ENCODE measurements around the gene BMP8A. TPM values are rescaled to one million over a fixed set of nuclear protein-coding genes. Genes with fewer than 3 reads are reported as not detected.
"Not testable (repeated sequence)": the region's sequence is repeated elsewhere in the genome, so short reads cannot be mapped to it uniquely, and the experiment has no call there.

Gene BMP8A
- total and polyA plus RNA-seq, 9 of the 15 experiments (the other 6 are each of a cell fraction or from before 2014, with no cell fraction given) = 0.05 to 0.31 TPM; not detected in 7

DNA sequence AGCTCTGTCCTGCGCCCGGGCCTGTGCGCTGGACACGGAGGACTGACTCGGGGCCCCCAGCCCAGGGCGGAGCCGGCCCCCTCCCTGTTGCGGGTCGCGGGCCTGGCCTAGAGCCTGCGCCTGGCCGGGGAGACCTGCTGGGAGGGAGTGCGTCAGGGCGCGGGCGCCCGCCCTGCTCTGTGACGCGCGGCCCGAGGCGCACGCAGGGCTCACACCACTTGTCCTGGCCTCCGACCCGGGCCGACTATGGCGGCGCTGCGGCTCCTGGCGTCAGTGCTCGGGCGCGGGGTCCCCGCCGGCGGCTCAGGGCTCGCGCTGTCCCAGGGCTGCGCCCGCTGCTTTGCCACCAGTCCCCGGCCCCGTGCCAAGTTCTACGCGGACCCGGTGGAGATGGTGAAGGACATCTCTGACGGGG lies 23.3 kb downstream of the BMP8A start:
- POLR2A ChIA-PET; BruUV-seq (replicated peaks); H3K36me3 ChIP-seq (ENCODE audit: control insufficient read depth, insufficient read depth, low read length); H2AFZ ChIP-seq (ENCODE audit: low read depth, low read length); intact Hi-C loops (cut with micrococcal nuclease); H3K9me3 ChIP-seq (replicated peaks; ENCODE audit: control insufficient read depth, insufficient read depth, low read depth, low read length); H3K79me2 ChIP-seq (ENCODE audit: control insufficient read depth, insufficient read depth, low read length); DNase-seq (ENCODE audit: extremely low read depth in 1 of 4, low spot score in 3 of 4); H3K9me1 ChIP-seq (ENCODE audit: control insufficient read depth, insufficient read depth, low read length); H4K20me1 ChIP-seq (replicated peaks; ENCODE audit: control insufficient read depth, insufficient read depth, low read length); CTCF ChIA-PET (ENCODE audit: low intra/inter-chr PET ratio); H3K4me2 ChIP-seq (ENCODE audit: insufficient read depth, low read length); H3K27ac ChIP-seq (ENCODE audit: extremely low read depth, low read depth, low read length); H3K27me3 ChIP-seq (ENCODE audit: control insufficient read depth in 2 of 2, insufficient read depth in 2 of 2, low read length in 2 of 2); FAIRE-seq; H3K4me3 ChIP-seq; in situ Hi-C loops (cut with MboI); H3K9ac ChIP-seq (ENCODE audit: insufficient read depth in 1 of 2, low read depth in 2 of 2, low read length in 2 of 2); H3K4me1 ChIP-seq (replicated peaks in 1 of 2; ENCODE audit: control insufficient read depth in 2 of 2, insufficient read depth in 2 of 2, low read length in 2 of 2): not testable (repeated sequence)
- 10% methylated on average over 17 of the region's 46 CpGs for WGBS (ENCODE audit: insufficient coverage, low coverage, missing lambda C conversion rate)
- peak; percentile 4; the same call in 1 of the 3 replicates for ATAC-seq

DNA sequence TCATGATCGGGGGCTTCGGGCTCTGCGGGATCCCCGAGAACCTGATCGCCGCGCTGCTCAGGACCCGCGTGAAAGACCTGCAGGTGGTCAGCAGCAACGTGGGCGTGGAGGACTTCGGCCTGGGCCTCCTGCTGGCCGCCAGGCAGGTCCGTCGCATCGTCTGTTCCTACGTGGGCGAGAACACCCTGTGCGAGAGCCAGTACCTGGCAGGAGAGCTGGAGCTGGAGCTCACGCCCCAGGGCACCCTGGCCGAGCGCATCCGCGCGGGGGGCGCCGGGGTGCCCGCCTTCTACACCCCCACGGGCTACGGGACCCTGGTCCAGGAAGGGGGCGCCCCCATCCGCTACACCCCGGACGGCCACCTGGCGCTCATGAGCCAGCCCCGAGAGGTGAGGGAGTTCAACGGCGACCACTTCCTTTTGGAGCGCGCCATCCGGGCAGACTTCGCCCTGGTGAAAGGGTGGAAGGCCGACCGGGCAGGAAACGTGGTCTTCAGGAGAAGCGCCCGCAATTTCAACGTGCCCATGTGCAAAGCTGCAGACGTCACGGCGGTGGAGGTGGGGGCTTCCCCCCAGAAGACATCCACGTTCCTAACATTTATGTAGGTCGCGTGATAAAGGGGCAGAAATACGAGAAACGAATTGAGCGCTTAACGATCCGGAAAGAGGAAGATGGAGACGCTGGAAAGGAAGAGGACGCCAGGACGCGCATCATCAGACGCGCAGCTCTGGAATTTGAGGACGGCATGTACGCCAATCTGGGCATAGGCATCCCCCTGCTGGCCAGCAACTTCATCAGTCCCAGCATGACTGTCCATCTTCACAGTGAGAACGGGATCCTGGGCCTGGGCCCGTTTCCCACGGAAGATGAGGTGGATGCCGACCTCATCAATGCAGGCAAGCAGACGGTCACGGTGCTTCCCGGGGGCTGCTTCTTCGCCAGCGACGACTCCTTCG lies 24.0 kb downstream of the BMP8A start:
- 34% methylated on average over 11 of the region's 78 CpGs for WGBS (ENCODE audit: insufficient coverage, low coverage, missing lambda C conversion rate)
- DNase-seq (ENCODE audit: extremely low read depth in 1 of 4, low spot score in 3 of 4); H4K20me1 ChIP-seq (replicated peaks; ENCODE audit: control insufficient read depth, insufficient read depth, low read length); H3K4me1 ChIP-seq (replicated peaks in 1 of 2; ENCODE audit: control insufficient read depth in 2 of 2, insufficient read depth in 2 of 2, low read length in 2 of 2); H3K36me3 ChIP-seq (ENCODE audit: control insufficient read depth, insufficient read depth, low read length); H2AFZ ChIP-seq (ENCODE audit: low read depth, low read length); CTCF ChIA-PET (ENCODE audit: low intra/inter-chr PET ratio); H3K79me2 ChIP-seq (ENCODE audit: control insufficient read depth, insufficient read depth, low read length); H3K9me1 ChIP-seq (ENCODE audit: control insufficient read depth, insufficient read depth, low read length); POLR2A ChIA-PET; intact Hi-C loops (cut with micrococcal nuclease); H3K27me3 ChIP-seq (ENCODE audit: control insufficient read depth in 2 of 2, insufficient read depth in 2 of 2, low read length in 2 of 2); H3K4me2 ChIP-seq (ENCODE audit: insufficient read depth, low read length); ATAC-seq; in situ Hi-C loops (cut with MboI); H3K9me3 ChIP-seq (replicated peaks; ENCODE audit: control insufficient read depth, insufficient read depth, low read depth, low read length); H3K27ac ChIP-seq (ENCODE audit: extremely low read depth, low read depth, low read length); H3K4me3 ChIP-seq; BruUV-seq (replicated peaks); H3K9ac ChIP-seq (ENCODE audit: insufficient read depth in 1 of 2, low read depth in 2 of 2, low read length in 2 of 2): not testable (repeated sequence)
- peak; percentile 87 for FAIRE-seq

All from K562 (cell line).